Karpas-422 (cell line): ENCODE data around the gene GRID2. TPM values are rescaled to one million over a fixed set of nuclear protein-coding genes. Genes with fewer than 3 reads are reported as not detected.

ENCODE experiments used
- DNase-seq: peaks from one replicate; pipeline ENCODE4 v3.0.0-alpha.2; 2015
- H2AFZ ChIP-seq: fragments of 200-600 bp; sonication (generic); 2 replicates; pipeline ENCODE4 v1.6.1; 2014; ENCODE audit warnings: antibody characterized with exemption, low read length, mixed read lengths
- H3K27ac ChIP-seq: fragments of 200-600 bp; sonication (generic); 2 replicates; pipeline ENCODE4 v1.5.1; 2014; ENCODE audit warnings: mild to moderate bottlenecking, low read length, moderate library complexity
- H3K27me3 ChIP-seq: fragments of 200-600 bp; sonication (generic); 2 replicates; pipeline ENCODE4 v1.6.1; 2014; ENCODE audit warnings: low read length, mixed read lengths
- H3K36me3 ChIP-seq: fragments of 200-600 bp; sonication (generic); 2 replicates; pipeline ENCODE4 v1.6.1; 2014; ENCODE audit warnings: low read length, mixed read lengths; ENCODE audit not compliant: insufficient read depth
- H3K4me1 ChIP-seq: fragments of 200-600 bp; sonication (generic); 2 replicates; pipeline ENCODE4 v1.6.1; 2014; ENCODE audit warnings: mild to moderate bottlenecking, low read length, mixed read lengths
- H3K4me2 ChIP-seq: fragments of 200-600 bp; sonication (generic); 2 replicates; pipeline ENCODE4 v1.6.1; 2014; ENCODE audit warnings: low read length, low read depth, mild to moderate bottlenecking; ENCODE audit not compliant: poor library complexity, severe bottlenecking
- H3K4me3 ChIP-seq: fragments of 200-600 bp; sonication (generic); 2 replicates; pipeline ENCODE4 v1.5.1; 2014; ENCODE audit warnings: mild to moderate bottlenecking, antibody characterized with exemption, low read length, mixed read lengths
- H3K79me2 ChIP-seq: fragments of 200-600 bp; sonication (generic); 2 replicates; pipeline ENCODE4 v1.6.1; 2014; ENCODE audit warnings: mild to moderate bottlenecking, low read length, mixed read lengths
- H3K9ac ChIP-seq: fragments of 200-600 bp; sonication (generic); 2 replicates; pipeline ENCODE4 v1.6.0; 2014; ENCODE audit warnings: low read length
- H3K9me2 ChIP-seq: fragments of 200-600 bp; sonication (generic), shearing (Covaris generic); replicated peaks from 2 replicates; pipeline ENCODE4 v1.6.0; 2014; ENCODE audit warnings: mild to moderate bottlenecking, low read length, moderate library complexity; ENCODE audit not compliant: insufficient read depth
- H3K9me3 ChIP-seq: fragments of 300-700, 200-600 bp; sonication (generic); 2 replicates; pipeline ENCODE4 v1.6.1; 2014; ENCODE audit warnings: low read length, mixed read lengths
- H4K20me1 ChIP-seq: fragments of 200-600 bp; sonication (generic); 2 replicates; pipeline ENCODE4 v1.6.1; 2014; ENCODE audit warnings: mild to moderate bottlenecking, antibody characterized with exemption, low read length, low read depth; ENCODE audit not compliant: insufficient read depth
- total RNA-seq: library from RNA; depleted of rRNA; stranded (reverse); fragments of >200 nt; shearing (Covaris generic); gene quantifications from 2 replicates; pipeline ENCODE4 v1.2.3, GENCODE V29; 2014; ENCODE audit warnings: low replicate concordance

Gene GRID2
- total RNA-seq, 1 experiment from 2014 or later, result not detected

- no peaks in the 10 kb centered on the region for H3K9me2 ChIP-seq
- H2AFZ ChIP-seq, result no peak overlapping the region
- H3K36me3 ChIP-seq, result no peaks in the 10 kb centered on the region
- H3K9me3 ChIP-seq, result peaks cover 9% of the 10 kb centered on the region
- H3K27me3 ChIP-seq, result no peaks in the 10 kb centered on the region
- no peak overlapping the region for H3K4me2 ChIP-seq
- DNase-seq, result no peak
- no peaks in the 10 kb centered on the region for H3K4me1 ChIP-seq
- no peak overlapping the region for H3K4me3 ChIP-seq
- no peaks in the 10 kb centered on the region for H4K20me1 ChIP-seq
- H3K9ac ChIP-seq, result no peak overlapping the region
- H3K27ac ChIP-seq, result no peak overlapping the region
- no peaks in the 10 kb centered on the region for H3K79me2 ChIP-seq
Observed at GRCh38 chr4:92843784-92844183, 540.0 kb downstream of the GRID2 start.

- H2AFZ ChIP-seq, result no peak overlapping the region
- no peaks in the 10 kb centered on the region for H4K20me1 ChIP-seq
- no peak overlapping the region for H3K9ac ChIP-seq
- no peak overlapping the region for H3K27ac ChIP-seq
- no peak overlapping the region for H3K4me2 ChIP-seq
- no peak overlapping the region for H3K4me3 ChIP-seq
- DNase-seq, result no peak
- no peaks in the 10 kb centered on the region for H3K4me1 ChIP-seq
- H3K36me3 ChIP-seq, result no peaks in the 10 kb centered on the region
- no peaks in the 10 kb centered on the region for H3K79me2 ChIP-seq
- H3K9me2 ChIP-seq, result no peaks in the 10 kb centered on the region
- peaks cover 12% of the 10 kb centered on the region for H3K9me3 ChIP-seq
- H3K27me3 ChIP-seq, result no peaks in the 10 kb centered on the region
Observed at GRCh38 chr4:92847026-92847425, 543.3 kb downstream of the GRID2 start.

GRCh38 chr4:92862509-92862908, 558.7 kb downstream of the GRID2 start:
- H3K9ac ChIP-seq, result no peak overlapping the region
- no peaks in the 10 kb centered on the region for H3K36me3 ChIP-seq
- no peak overlapping the region for H3K4me2 ChIP-seq
- no peaks in the 10 kb centered on the region for H3K4me1 ChIP-seq
- H3K4me3 ChIP-seq, result no peak overlapping the region
- no peak overlapping the region for H3K27ac ChIP-seq
- peaks cover 19% of the 10 kb centered on the region for H3K9me3 ChIP-seq
- H3K79me2 ChIP-seq, result no peaks in the 10 kb centered on the region
- no peaks in the 10 kb centered on the region for H3K27me3 ChIP-seq
- no peaks in the 10 kb centered on the region for H4K20me1 ChIP-seq
- H2AFZ ChIP-seq, result no peak overlapping the region
- H3K9me2 ChIP-seq, result no peaks in the 10 kb centered on the region
- DNase-seq, result no peak

DNA sequence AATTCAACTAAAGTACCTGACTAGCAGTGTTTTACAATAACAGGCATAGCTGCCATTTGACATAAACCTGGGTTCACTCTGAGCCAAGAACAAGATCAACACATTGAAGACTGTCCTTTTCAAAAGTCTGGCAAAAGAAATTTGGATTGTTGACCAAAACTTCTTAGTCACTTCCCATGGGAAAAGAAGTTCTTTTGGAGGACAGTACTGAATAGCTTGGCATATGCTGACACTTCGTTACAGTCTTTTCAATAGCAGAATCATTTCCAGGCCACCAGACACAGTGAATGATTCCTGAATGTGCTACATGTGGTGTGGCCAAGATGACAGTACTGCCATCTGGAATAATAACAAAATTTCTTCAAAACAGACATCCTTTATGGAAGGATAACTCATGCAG, 560.3 kb downstream of the GRID2 start:
- Histone ChIP-seq H3K9me2 (no peaks in the 10 kb centered on the region), H3K27ac (no peak overlapping the region), H3K9ac (no peak overlapping the region), H3K4me3 (no peak overlapping the region), H3K9me3 (peaks cover 22% of the 10 kb centered on the region), H3K36me3 (no peaks in the 10 kb centered on the region), H3K79me2 (no peaks in the 10 kb centered on the region), H3K27me3 (no peaks in the 10 kb centered on the region), H3K4me1 (no peaks in the 10 kb centered on the region), H3K4me2 (no peak overlapping the region), H2AFZ (no peak overlapping the region), H4K20me1 (no peaks in the 10 kb centered on the region)
- DNase-seq, result no peak

GRCh38 chr4:92872604-92873003, 568.8 kb downstream of the GRID2 start:
- H3K79me2 ChIP-seq, result no peaks in the 10 kb centered on the region
- DNase-seq, result no peak

GRCh38 chr4:92885632-92886031, 581.9 kb downstream of the GRID2 start:
- no peak overlapping the region for H3K4me2 ChIP-seq
- no peak for DNase-seq
- no peaks in the 10 kb centered on the region for H3K79me2 ChIP-seq
- no peaks in the 10 kb centered on the region for H3K9me2 ChIP-seq
- H3K4me3 ChIP-seq, result no peak overlapping the region
- H3K27ac ChIP-seq, result no peak overlapping the region
- H3K36me3 ChIP-seq, result no peaks in the 10 kb centered on the region
- H4K20me1 ChIP-seq, result no peaks in the 10 kb centered on the region
- H3K9ac ChIP-seq, result no peak overlapping the region
- H3K4me1 ChIP-seq, result no peaks in the 10 kb centered on the region
- H3K9me3 ChIP-seq, result peaks cover 8% of the 10 kb centered on the region; the same call in 1 of the 2 replicates
- no peaks in the 10 kb centered on the region for H3K27me3 ChIP-seq
- H2AFZ ChIP-seq, result no peak overlapping the region

More at GRCh38 chr4:92872604-92873003, 568.8 kb downstream of the GRID2 start:
- Histone ChIP-seq H3K4me3 (no peak overlapping the region), H3K9me3 (0 out of 2 replicates have a peak, but pooled peaks cover 13% of the 10 kb centered on the region), H3K27ac (no peak overlapping the region), H3K9ac (no peak overlapping the region), H3K4me2 (no peak overlapping the region), H3K4me1 (no peaks in the 10 kb centered on the region), H3K9me2 (no peaks in the 10 kb centered on the region), H3K36me3 (no peaks in the 10 kb centered on the region), H4K20me1 (no peaks in the 10 kb centered on the region), H2AFZ (no peak overlapping the region), H3K27me3 (no peaks in the 10 kb centered on the region)

GRCh38 chr4:92952426-92952825, 648.7 kb downstream of the GRID2 start:
- Histone ChIP-seq H3K9ac (no peak overlapping the region), H3K79me2 (no peaks in the 10 kb centered on the region), H3K9me2 (no peaks in the 10 kb centered on the region), H3K9me3 (peaks cover 18% of the 10 kb centered on the region), H3K27me3 (no peaks in the 10 kb centered on the region), H3K27ac (no peak overlapping the region), H3K36me3 (no peaks in the 10 kb centered on the region), H3K4me2 (no peak overlapping the region), H3K4me1 (no peaks in the 10 kb centered on the region), H2AFZ (no peak overlapping the region), H4K20me1 (no peaks in the 10 kb centered on the region), H3K4me3 (no peak overlapping the region)
- no peak for DNase-seq

GRCh38 chr4:92952897-92953296, 649.1 kb downstream of the GRID2 start:
- Histone ChIP-seq H4K20me1 (no peaks in the 10 kb centered on the region), H3K27me3 (no peaks in the 10 kb centered on the region), H3K4me2 (no peak overlapping the region), H3K9ac (no peak overlapping the region), H3K27ac (no peak overlapping the region), H3K79me2 (no peaks in the 10 kb centered on the region), H3K9me3 (peaks cover 16% of the 10 kb centered on the region), H3K4me1 (no peaks in the 10 kb centered on the region), H3K9me2 (no peaks in the 10 kb centered on the region), H3K4me3 (no peak overlapping the region), H2AFZ (no peak overlapping the region), H3K36me3 (no peaks in the 10 kb centered on the region)
- DNase-seq, result no peak

DNA sequence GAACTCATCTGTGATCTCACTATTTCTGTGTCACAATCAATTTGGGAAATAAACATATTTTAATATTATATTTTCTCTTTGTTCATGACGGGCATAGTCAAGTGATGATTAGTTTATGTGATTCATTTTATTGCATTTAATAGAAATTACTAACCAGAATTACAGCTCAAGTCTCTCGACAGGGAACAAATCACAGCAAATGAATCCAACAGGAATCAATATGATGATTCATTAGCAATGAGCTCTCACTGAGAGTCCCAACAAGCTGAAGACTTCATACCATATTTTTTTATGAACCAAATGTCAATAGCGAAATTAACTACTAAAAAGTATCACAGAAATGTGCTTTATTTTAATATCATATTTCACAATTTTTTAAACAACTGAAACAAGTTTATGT, 649.7 kb downstream of the GRID2 start:
- DNase-seq, result no peak
- Histone ChIP-seq H3K4me3 (no peak overlapping the region), H2AFZ (no peak overlapping the region), H3K4me1 (no peaks in the 10 kb centered on the region), H3K27me3 (no peaks in the 10 kb centered on the region), H3K9me3 (peaks cover 19% of the 10 kb centered on the region), H3K27ac (no peak overlapping the region), H3K4me2 (no peak overlapping the region), H3K9ac (no peak overlapping the region), H3K36me3 (no peaks in the 10 kb centered on the region), H3K79me2 (no peaks in the 10 kb centered on the region), H3K9me2 (no peaks in the 10 kb centered on the region), H4K20me1 (no peaks in the 10 kb centered on the region)
